Skeletal muscle satellite cell (primary cell): ENCODE data around the gene NOS1AP.

ENCODE experiments used
- H3K27me3 ChIP-seq: 2 replicates; pipeline ENCODE4 v1.7.0; 2013; ENCODE audit warnings: low read length; ENCODE audit not compliant: control insufficient read depth, insufficient read depth
- H3K36me3 ChIP-seq: 2 replicates; pipeline ENCODE4 v1.7.0; 2013; ENCODE audit warnings: mild to moderate bottlenecking, control low read depth, low read length; ENCODE audit not compliant: insufficient read depth
- H3K4me1 ChIP-seq: 2 replicates; pipeline ENCODE4 v1.7.0; 2013; ENCODE audit warnings: low read length; ENCODE audit not compliant: control insufficient read depth, insufficient read depth
- H3K4me2 ChIP-seq: 2 replicates; pipeline ENCODE4 v1.7.0; 2013; ENCODE audit warnings: mild to moderate bottlenecking, low read length
- H3K4me3 ChIP-seq: 2 replicates; pipeline ENCODE4 v1.7.0; 2013; ENCODE audit warnings: low read length
- H3K9ac ChIP-seq: 2 replicates; pipeline ENCODE4 v1.7.0; 2013; ENCODE audit warnings: mild to moderate bottlenecking, low read depth, low read length, moderate library complexity
- H3K9me3 ChIP-seq: replicated peaks from 2 replicates; pipeline ENCODE4 v1.7.0; 2013; ENCODE audit warnings: mild to moderate bottlenecking, control low read depth, low read length

Gene NOS1AP

GRCh38 chr1:162204129-162204822 is 134.8 kb downstream of the NOS1AP start:
- Histone ChIP-seq H3K4me1 (no peaks in the 10 kb centered on the region), H3K4me2 (no peak overlapping the region), H3K36me3 (no peaks in the 10 kb centered on the region), H3K9me3 (no peaks in the 10 kb centered on the region), H3K4me3 (no peak overlapping the region), H3K9ac (no peak overlapping the region), H3K27me3 (peaks cover 57% of the 10 kb centered on the region)

GRCh38 chr1:162204823-162205155 is 135.3 kb downstream of the NOS1AP start:
- H3K9me3 ChIP-seq, result no peaks in the 10 kb centered on the region
- no peaks in the 10 kb centered on the region for H3K4me1 ChIP-seq
- H3K4me2 ChIP-seq, result no peak overlapping the region
- no peaks in the 10 kb centered on the region for H3K36me3 ChIP-seq
- H3K27me3 ChIP-seq, result peaks cover 61% of the 10 kb centered on the region
- H3K4me3 ChIP-seq, result no peak overlapping the region
- H3K9ac ChIP-seq, result no peak overlapping the region

DNA sequence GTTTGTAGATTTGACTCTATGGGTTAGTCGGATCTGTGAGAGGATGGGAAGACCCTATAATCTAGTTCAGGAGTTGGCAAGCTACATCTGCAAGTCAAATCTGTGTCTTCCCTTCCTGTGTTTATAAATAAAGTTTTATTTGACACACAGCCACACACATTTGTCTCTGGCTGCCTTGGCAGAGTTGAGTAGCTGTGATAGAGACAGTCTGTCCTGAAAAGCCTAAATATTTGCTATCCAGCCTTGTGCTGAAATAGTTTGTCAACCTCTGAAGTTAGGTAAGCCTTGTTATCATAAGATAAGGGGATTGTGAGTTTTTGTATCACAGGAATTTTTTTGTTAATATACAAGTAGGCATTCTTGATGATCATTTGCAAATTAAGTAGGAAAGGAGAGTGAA is 136.8 kb downstream of the NOS1AP start:
- no peak overlapping the region for H3K4me3 ChIP-seq
- H3K9ac ChIP-seq, result no peak overlapping the region
- peaks cover 58% of the 10 kb centered on the region for H3K27me3 ChIP-seq
- no peak overlapping the region for H3K4me2 ChIP-seq
- no peaks in the 10 kb centered on the region for H3K4me1 ChIP-seq
- H3K9me3 ChIP-seq, result no peaks in the 10 kb centered on the region
- no peaks in the 10 kb centered on the region for H3K36me3 ChIP-seq

DNA sequence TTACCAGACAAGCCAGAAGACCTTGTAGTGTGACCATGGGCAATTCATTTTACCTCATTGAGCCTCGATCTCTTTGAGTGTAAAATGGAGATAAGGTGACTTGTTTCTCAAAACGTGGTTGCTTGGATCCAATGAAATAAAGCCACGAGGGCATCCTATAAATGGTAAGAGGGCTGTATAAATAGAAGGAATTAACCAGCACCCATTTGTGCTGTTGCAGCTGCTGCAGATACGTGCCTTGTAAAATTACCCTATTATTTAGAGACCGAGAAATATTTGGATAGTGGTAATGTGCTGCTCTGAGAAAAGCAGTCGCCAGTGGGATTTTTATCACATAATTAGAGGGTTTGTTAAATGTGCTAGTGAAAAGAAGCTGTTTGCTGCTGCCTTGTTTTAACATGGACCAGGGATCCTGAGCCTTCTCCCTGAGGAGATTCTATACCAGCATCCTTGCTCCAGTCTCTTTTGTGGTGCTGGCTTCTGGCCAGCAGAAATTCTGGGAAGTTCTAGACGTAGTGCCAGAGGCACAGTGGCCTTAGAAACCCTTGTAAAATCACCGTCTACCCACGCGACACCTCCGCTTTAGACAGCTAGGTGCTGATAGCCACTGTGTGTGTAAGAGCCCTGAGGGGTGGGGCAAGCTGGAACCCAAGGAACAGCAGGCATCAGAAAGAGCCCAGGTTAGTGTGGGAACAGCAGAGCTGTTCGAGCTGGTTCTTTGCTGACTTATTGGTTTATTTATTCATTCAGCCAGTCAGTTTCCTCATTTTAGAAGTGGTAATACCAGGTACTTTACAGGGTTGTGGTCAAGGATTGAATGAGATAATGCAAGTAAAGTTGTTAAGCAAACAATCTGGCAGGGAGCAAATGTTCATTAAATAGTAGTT is 137.5 kb downstream of the NOS1AP start:
- Histone ChIP-seq H3K9ac (no peak overlapping the region), H3K4me1 (no peaks in the 10 kb centered on the region), H3K4me3 (no peak overlapping the region), H3K9me3 (no peaks in the 10 kb centered on the region), H3K4me2 (no peak overlapping the region), H3K27me3 (peaks cover 65% of the 10 kb centered on the region), H3K36me3 (no peaks in the 10 kb centered on the region)

- Histone ChIP-seq H3K9me3 (no peaks in the 10 kb centered on the region), H3K4me3 (no peak overlapping the region), H3K36me3 (no peaks in the 10 kb centered on the region), H3K27me3 (peaks cover 72% of the 10 kb centered on the region), H3K4me2 (no peak overlapping the region), H3K4me1 (no peaks in the 10 kb centered on the region), H3K9ac (no peak overlapping the region)
Observed at GRCh38 chr1:162207862-162208261, 138.4 kb downstream of the NOS1AP start.

DNA sequence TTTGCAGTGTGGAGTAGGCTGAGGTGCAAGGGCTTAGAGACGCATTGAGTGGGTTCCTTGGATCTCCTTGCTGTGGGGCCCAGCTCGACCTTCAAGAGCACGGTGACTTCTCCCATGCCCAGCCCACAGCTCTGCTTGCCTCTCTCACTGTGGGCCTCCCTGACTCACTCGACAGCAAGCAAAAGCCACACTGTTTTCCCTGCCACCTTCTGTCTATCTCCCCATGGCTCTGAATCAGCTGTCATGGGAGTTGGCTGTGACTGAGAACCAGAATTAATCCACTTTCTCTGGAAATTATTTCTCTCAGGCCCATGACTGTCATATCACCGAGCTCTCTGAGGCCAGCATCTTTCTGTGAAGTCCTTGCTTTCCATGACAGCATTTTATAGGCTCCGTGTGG is 140.7 kb downstream of the NOS1AP start:
- Histone ChIP-seq H3K4me1 (no peaks in the 10 kb centered on the region), H3K9me3 (no peaks in the 10 kb centered on the region), H3K4me3 (no peak overlapping the region)

GRCh38 chr1:162212713-162213112 is 143.2 kb downstream of the NOS1AP start:
- H3K9me3 ChIP-seq, result no peaks in the 10 kb centered on the region
- H3K9ac ChIP-seq, result no peak overlapping the region
- no peaks in the 10 kb centered on the region for H3K36me3 ChIP-seq
- H3K4me2 ChIP-seq, result no peak overlapping the region
- no peaks in the 10 kb centered on the region for H3K4me1 ChIP-seq
- peaks cover 48% of the 10 kb centered on the region for H3K27me3 ChIP-seq
- H3K4me3 ChIP-seq, result no peak overlapping the region

More for the DNA sequence above, 140.7 kb downstream of the NOS1AP start:
- H3K36me3 ChIP-seq, result no peaks in the 10 kb centered on the region
- H3K27me3 ChIP-seq, result peaks cover 64% of the 10 kb centered on the region
- no peak overlapping the region for H3K4me2 ChIP-seq
- no peak overlapping the region for H3K9ac ChIP-seq

GRCh38 chr1:162213281-162213912 is 143.9 kb downstream of the NOS1AP start:
- H3K9me3 ChIP-seq, result no peaks in the 10 kb centered on the region
- no peaks in the 10 kb centered on the region for H3K36me3 ChIP-seq
- H3K4me1 ChIP-seq, result no peaks in the 10 kb centered on the region
- no peak overlapping the region for H3K4me2 ChIP-seq
- H3K4me3 ChIP-seq, result no peak overlapping the region
- peaks cover 51% of the 10 kb centered on the region for H3K27me3 ChIP-seq
- no peak overlapping the region for H3K9ac ChIP-seq

GRCh38 chr1:162214202-162214601 is 144.7 kb downstream of the NOS1AP start:
- H3K36me3 ChIP-seq, result no peaks in the 10 kb centered on the region
- H3K9me3 ChIP-seq, result no peaks in the 10 kb centered on the region
- H3K4me2 ChIP-seq, result no peak overlapping the region
- peaks cover 55% of the 10 kb centered on the region for H3K27me3 ChIP-seq
- H3K4me1 ChIP-seq, result no peaks in the 10 kb centered on the region
- no peak overlapping the region for H3K9ac ChIP-seq
- no peak overlapping the region for H3K4me3 ChIP-seq

DNA sequence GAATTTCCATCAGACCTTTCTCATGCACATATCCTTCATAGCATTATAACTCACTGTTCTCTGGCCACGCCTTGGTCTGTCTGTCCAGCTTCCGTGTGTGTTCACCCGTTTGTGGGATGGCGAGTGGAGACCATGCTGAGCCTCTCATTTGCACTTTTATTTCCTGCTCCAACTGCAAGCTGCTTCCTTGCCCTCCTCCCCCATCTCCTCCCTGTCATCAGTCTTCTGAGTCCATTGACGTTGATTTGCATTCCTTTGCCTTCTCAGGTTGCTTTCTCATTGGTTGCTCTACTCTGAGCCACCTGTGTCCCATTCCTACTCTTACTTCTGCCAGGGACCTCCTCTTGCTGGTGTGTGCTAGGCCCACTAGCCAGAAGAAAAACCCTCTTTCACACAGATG is 146.4 kb downstream of the NOS1AP start:
- Histone ChIP-seq H3K4me3 (no peak overlapping the region), H3K4me2 (no peak overlapping the region), H3K27me3 (peaks cover 59% of the 10 kb centered on the region), H3K36me3 (no peaks in the 10 kb centered on the region), H3K9me3 (no peaks in the 10 kb centered on the region), H3K9ac (no peak overlapping the region), H3K4me1 (no peaks in the 10 kb centered on the region)

DNA sequence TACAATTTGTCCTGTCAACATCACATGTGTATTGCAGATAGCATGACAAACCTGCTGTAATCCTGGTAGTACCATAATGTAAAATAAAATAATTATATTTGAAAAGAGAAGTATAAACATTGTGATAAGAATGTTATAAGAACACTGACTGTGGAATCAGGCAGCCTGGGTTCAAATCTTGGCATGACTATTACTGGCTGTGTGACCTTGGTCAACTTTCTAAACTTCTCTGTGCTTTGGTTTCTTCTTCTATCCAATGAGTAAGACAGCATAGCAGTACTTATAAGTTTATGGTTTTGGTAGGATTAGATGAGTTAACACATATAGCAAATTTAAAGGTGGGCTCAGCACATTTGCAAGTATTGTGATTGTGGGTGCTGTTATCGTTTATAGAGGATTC is 147.1 kb downstream of the NOS1AP start:
- no peaks in the 10 kb centered on the region for H3K4me1 ChIP-seq
- no peak overlapping the region for H3K9ac ChIP-seq
- no peaks in the 10 kb centered on the region for H3K9me3 ChIP-seq
- H3K27me3 ChIP-seq, result peaks cover 54% of the 10 kb centered on the region
- H3K4me2 ChIP-seq, result no peak overlapping the region
- no peaks in the 10 kb centered on the region for H3K36me3 ChIP-seq
- no peak overlapping the region for H3K4me3 ChIP-seq
